Measurements from ENCODE around the gene ARHGAP8. TPM values are rescaled to one million over a fixed set of nuclear protein-coding genes. Genes with fewer than 3 reads are reported as not detected.

The ARHGAP8 gene
- total RNA-seq, 4 donors from 2014 or later: 1.7 to 5.7 (median 3.0) TPM

- 74 to 76% methylated on average over 11 of the region's 11 CpGs for WGBS, 2 donors
- Histone ChIP-seq H3K27me3 (no peaks in the 10 kb centered on the region), H3K36me3 (no peaks in the 10 kb centered on the region), H3K4me1 (no peaks in the 10 kb centered on the region), H3K9me3 (peaks cover 0 to 9% (median 0%) of the 10 kb centered on the region in 4 donors), H3K27ac (no peak overlapping the region), H3K4me3 (no peak overlapping the region)
- TF ChIP-seq CTCF (IDR thresholded peaks at IDR 0.05) (no peak), POLR2A (IDR thresholded peaks at IDR 0.05) (no peak), EP300 (IDR thresholded peaks at IDR 0.05) (no peak)
- DNase-seq (ENCODE audit: low spot score in 2 of 2): no peak
Observed at GRCh38 chr22:44809456-44809855, 57.1 kb downstream of the ARHGAP8 start.

GRCh38 chr22:44811141-44811540, 58.8 kb downstream of the ARHGAP8 start:
- Histone ChIP-seq H3K27ac (no peak overlapping the region), H3K27me3 (no peaks in the 10 kb centered on the region), H3K4me1 (no peaks in the 10 kb centered on the region), H3K9me3 (peaks cover 0 to 9% (median 0%) of the 10 kb centered on the region in 4 donors), H3K4me3 (no peak overlapping the region), H3K36me3 (no peaks in the 10 kb centered on the region)
- TF ChIP-seq CTCF (IDR thresholded peaks at IDR 0.05) (no peak), POLR2A (IDR thresholded peaks at IDR 0.05) (no peak), EP300 (IDR thresholded peaks at IDR 0.05) (no peak)
- WGBS, 2 donors: 88 to 94% methylated on average over 13 of the region's 13 CpGs
- DNase-seq (ENCODE audit: low spot score in 2 of 2): no peak

GRCh38 chr22:44813416-44813815, 61.0 kb downstream of the ARHGAP8 start:
- H3K27ac ChIP-seq: no peak overlapping the region
- H3K9me3 ChIP-seq: peaks cover 0 to 9% (median 0%) of the 10 kb centered on the region in 4 donors
- 0 to 51% methylated on average over 2 of the region's 2 CpGs for WGBS, 2 donors
- no peaks in the 10 kb centered on the region for H3K4me1 ChIP-seq
- no peak for DNase-seq (ENCODE audit: low spot score in 2 of 2)
- TF ChIP-seq CTCF (IDR thresholded peaks at IDR 0.05) (no peak), EP300 (IDR thresholded peaks at IDR 0.05) (no peak), POLR2A (IDR thresholded peaks at IDR 0.05) (no peak)
- no peaks in the 10 kb centered on the region for H3K36me3 ChIP-seq
- H3K4me3 ChIP-seq: no peak overlapping the region
- no peaks in the 10 kb centered on the region for H3K27me3 ChIP-seq

GRCh38 chr22:44814266-44815098, 62.1 kb downstream of the ARHGAP8 start:
- H3K27me3 ChIP-seq: no peaks in the 10 kb centered on the region
- no peaks in the 10 kb centered on the region for H3K36me3 ChIP-seq
- no peak for TF ChIP-seq CTCF (IDR thresholded peaks at IDR 0.05)
- TF ChIP-seq EP300 (IDR thresholded peaks at IDR 0.05): no peak
- no peak for TF ChIP-seq POLR2A (IDR thresholded peaks at IDR 0.05)
- 84 to 85% methylated on average over 19 to 22 of the region's 25 CpGs for WGBS, 2 donors
- H3K4me1 ChIP-seq: no peaks in the 10 kb centered on the region
- no peak overlapping the region for H3K27ac ChIP-seq
- H3K4me3 ChIP-seq: no peak overlapping the region
- no peak for DNase-seq (ENCODE audit: low spot score in 2 of 2)
- H3K9me3 ChIP-seq: peaks cover 0 to 9% (median 0%) of the 10 kb centered on the region in 4 donors

Measured in tibial nerve (tissue), 4 donors.